OCI-LY1 (cell line): Measurements from ENCODE around the gene WDR53.

Source experiments
- H2AFZ ChIP-seq: fragments of 200-600 bp; sonication (generic), shearing (Covaris generic); 2 replicates; pipeline ENCODE4 v1.6.0; 2014; ENCODE audit warnings: antibody characterized with exemption, mild to moderate bottlenecking, low read length
- H3F3A ChIP-seq: fragments of 200-600 bp; sonication (generic), shearing (Covaris generic); 2 replicates; pipeline ENCODE4 v1.6.0; 2014; ENCODE audit warnings: mild to moderate bottlenecking, antibody characterized with exemption, low read length, moderate library complexity; ENCODE audit not compliant: insufficient read depth
- H3K27ac ChIP-seq: fragments of 200-600 bp; sonication (generic); 2 replicates; pipeline ENCODE4 v1.5.1; 2014; ENCODE audit warnings: low read length, mixed run types, mild to moderate bottlenecking, low read depth; ENCODE audit not compliant: poor library complexity, severe bottlenecking
- H3K27me3 ChIP-seq: fragments of 200-600 bp; sonication (generic); 2 replicates; pipeline ENCODE4 v1.6.0; 2014; ENCODE audit warnings: antibody characterized with exemption, mild to moderate bottlenecking, low read length, moderate library complexity; ENCODE audit not compliant: insufficient read depth
- H3K36me3 ChIP-seq: fragments of 200-600 bp; sonication (generic); 2 replicates; pipeline ENCODE4 v1.6.1; 2014; ENCODE audit warnings: mild to moderate bottlenecking, antibody characterized with exemption, low read length, moderate library complexity, mixed read lengths; ENCODE audit not compliant: insufficient read depth
- H3K4me1 ChIP-seq: fragments of 200-600 bp; sonication (generic); 2 replicates; pipeline ENCODE4 v1.5.1; 2014; ENCODE audit warnings: mild to moderate bottlenecking, low read length, moderate library complexity; ENCODE audit not compliant: insufficient read depth, severe bottlenecking
- H3K4me2 ChIP-seq: fragments of 200-600 bp; sonication (generic), shearing (Covaris generic); 2 replicates; pipeline ENCODE4 v1.6.1; 2014; ENCODE audit warnings: low read length
- H3K4me3 ChIP-seq: fragments of 200-600 bp; sonication (generic); 2 replicates; pipeline ENCODE4 v1.5.1; 2014; ENCODE audit warnings: low read length, low read depth, mild to moderate bottlenecking, mixed read lengths; ENCODE audit not compliant: poor library complexity, severe bottlenecking
- H3K79me2 ChIP-seq: fragments of 200-600 bp; shearing (Covaris generic); 2 replicates; pipeline ENCODE4 v1.6.1; 2016; ENCODE audit warnings: mixed run types, low read length, mixed read lengths; ENCODE audit not compliant: insufficient read depth
- H3K9ac ChIP-seq: fragments of 200-600 bp; sonication (generic), shearing (Covaris generic); 2 replicates; pipeline ENCODE4 v1.6.1; 2014; ENCODE audit warnings: mild to moderate bottlenecking, low read length, mixed read lengths
- H3K9me2 ChIP-seq: fragments of 200-600 bp; sonication (generic), shearing (Covaris generic); 2 replicates; pipeline ENCODE4 v1.6.1; 2014; ENCODE audit warnings: low read depth, mild to moderate bottlenecking, low read length, mixed read lengths
- H3K9me3 ChIP-seq: fragments of 200-600 bp; shearing (Covaris generic); 2 replicates; pipeline ENCODE4 v1.6.1; 2014; ENCODE audit warnings: low read length, mixed read lengths
- H4K20me1 ChIP-seq: fragments of 200-600 bp; sonication (generic), shearing (Covaris generic); 2 replicates; pipeline ENCODE4 v1.6.0; 2016; ENCODE audit warnings: mild to moderate bottlenecking, low read length; ENCODE audit not compliant: insufficient read depth
- EZH2 ChIP-seq: fragments of 200-600 bp; sonication (generic), shearing (Covaris generic); IDR thresholded peaks from 2 replicates; pipeline ENCODE4 v1.8.0; 2017; ENCODE audit warnings: borderline replicate concordance, mixed run types, mild to moderate bottlenecking, antibody characterized with exemption, low read length, moderate library complexity, mixed read lengths
- TF ChIP-seq, protein P1 (sequence below): fragments of 200-600 bp; sonication (generic), shearing (Covaris generic); IDR thresholded peaks from 2 replicates; pipeline ENCODE4 v1.5.1; 2017; ENCODE audit warnings: mild to moderate bottlenecking, antibody characterized with exemption, low read length, moderate library complexity, mixed read lengths

WDR53 gene

DNA sequence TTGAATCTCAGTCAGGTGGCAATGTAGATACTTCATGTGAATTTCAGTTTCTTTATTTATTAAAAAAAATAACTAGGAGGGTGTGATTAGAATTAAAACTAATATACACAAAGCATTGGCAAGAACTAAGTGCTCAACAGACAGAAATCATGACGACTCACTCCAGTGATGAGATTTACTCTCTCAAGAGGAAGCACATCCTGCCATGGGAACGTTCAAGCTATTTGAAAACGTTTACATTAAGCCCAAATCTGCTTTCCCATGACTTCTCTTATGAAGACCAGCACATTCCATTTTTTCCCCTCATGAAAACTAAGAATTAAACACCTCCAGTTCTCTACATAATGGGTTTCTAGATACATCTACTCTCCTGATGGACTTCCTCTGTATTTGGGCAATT is 8.5 kb downstream of the WDR53 start:
- Histone ChIP-seq H3K4me1 (peaks cover under 1% of the 10 kb centered on the region), H3K79me2 (no peaks in the 10 kb centered on the region), H3K4me3 (no peak overlapping the region), H3K27ac (no peak overlapping the region), H3K4me2 (no peak overlapping the region), H3F3A (no peaks in the 10 kb centered on the region), H3K36me3 (peaks cover 19% of the 10 kb centered on the region; the same call in 1 of the 2 replicates), H3K27me3 (no peaks in the 10 kb centered on the region), H4K20me1 (no peaks in the 10 kb centered on the region), H3K9me2 (no peaks in the 10 kb centered on the region), H2AFZ (no peak overlapping the region), H3K9ac (no peak overlapping the region), H3K9me3 (no peaks in the 10 kb centered on the region)
- no peak for TF ChIP-seq EZH2
- TF ChIP-seq, protein P1, sequence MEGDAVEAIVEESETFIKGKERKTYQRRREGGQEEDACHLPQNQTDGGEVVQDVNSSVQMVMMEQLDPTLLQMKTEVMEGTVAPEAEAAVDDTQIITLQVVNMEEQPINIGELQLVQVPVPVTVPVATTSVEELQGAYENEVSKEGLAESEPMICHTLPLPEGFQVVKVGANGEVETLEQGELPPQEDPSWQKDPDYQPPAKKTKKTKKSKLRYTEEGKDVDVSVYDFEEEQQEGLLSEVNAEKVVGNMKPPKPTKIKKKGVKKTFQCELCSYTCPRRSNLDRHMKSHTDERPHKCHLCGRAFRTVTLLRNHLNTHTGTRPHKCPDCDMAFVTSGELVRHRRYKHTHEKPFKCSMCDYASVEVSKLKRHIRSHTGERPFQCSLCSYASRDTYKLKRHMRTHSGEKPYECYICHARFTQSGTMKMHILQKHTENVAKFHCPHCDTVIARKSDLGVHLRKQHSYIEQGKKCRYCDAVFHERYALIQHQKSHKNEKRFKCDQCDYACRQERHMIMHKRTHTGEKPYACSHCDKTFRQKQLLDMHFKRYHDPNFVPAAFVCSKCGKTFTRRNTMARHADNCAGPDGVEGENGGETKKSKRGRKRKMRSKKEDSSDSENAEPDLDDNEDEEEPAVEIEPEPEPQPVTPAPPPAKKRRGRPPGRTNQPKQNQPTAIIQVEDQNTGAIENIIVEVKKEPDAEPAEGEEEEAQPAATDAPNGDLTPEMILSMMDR, result no peak

DNA sequence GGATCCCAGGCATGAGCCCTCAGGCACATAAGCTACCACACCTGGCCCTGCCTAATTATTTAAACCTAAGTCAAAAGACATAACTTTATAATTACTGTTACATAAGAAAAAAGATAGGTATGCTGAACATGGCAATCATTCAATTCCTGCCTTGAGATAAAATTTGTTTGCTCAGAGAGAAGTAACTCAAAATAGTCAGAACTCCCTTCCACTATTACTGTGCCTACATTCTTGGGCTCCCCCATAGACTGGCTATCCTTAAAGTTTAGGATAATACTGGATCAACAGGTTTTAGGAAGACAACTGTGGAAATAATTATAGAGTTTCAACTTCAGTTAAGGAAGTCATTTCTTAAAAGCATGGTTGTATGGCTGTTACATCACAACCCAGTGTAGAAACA is 9.9 kb downstream of the WDR53 start:
- Histone ChIP-seq H4K20me1 (no peaks in the 10 kb centered on the region), H3K4me1 (peaks cover 12% of the 10 kb centered on the region), H3K27ac (no peak overlapping the region), H3K9ac (no peak overlapping the region), H3F3A (no peaks in the 10 kb centered on the region), H3K27me3 (no peaks in the 10 kb centered on the region), H3K36me3 (peaks cover 19% of the 10 kb centered on the region; the same call in 1 of the 2 replicates), H3K9me2 (no peaks in the 10 kb centered on the region), H3K4me2 (no peak overlapping the region), H2AFZ (no peak overlapping the region), H3K9me3 (no peaks in the 10 kb centered on the region), H3K4me3 (no peak overlapping the region), H3K79me2 (no peaks in the 10 kb centered on the region)
- TF ChIP-seq EZH2, result no peak
- TF ChIP-seq, protein P1, result no peak

GRCh38 chr3:196557236-196557635 is 11.1 kb downstream of the WDR53 start:
- H2AFZ ChIP-seq, result no peak overlapping the region
- H3K9me2 ChIP-seq, result no peaks in the 10 kb centered on the region
- no peak overlapping the region for H3K27ac ChIP-seq
- H3K4me1 ChIP-seq, result peaks cover 12% of the 10 kb centered on the region
- no peak overlapping the region for H3K9ac ChIP-seq
- TF ChIP-seq, protein P1, result no peak
- no peak for TF ChIP-seq EZH2
- H3K27me3 ChIP-seq, result no peaks in the 10 kb centered on the region
- H3K4me2 ChIP-seq, result no peak overlapping the region
- peaks cover 15% of the 10 kb centered on the region; the same call in 1 of the 2 replicates for H3K36me3 ChIP-seq
- H3K9me3 ChIP-seq, result no peaks in the 10 kb centered on the region
- H4K20me1 ChIP-seq, result no peaks in the 10 kb centered on the region
- no peaks in the 10 kb centered on the region for H3F3A ChIP-seq
- no peaks in the 10 kb centered on the region for H3K79me2 ChIP-seq
- no peak overlapping the region for H3K4me3 ChIP-seq
